ENCODE results near the gene SLC2A11.
"Not testable (repeated sequence)": the region's sequence is repeated elsewhere in the genome, so short reads cannot be mapped to it uniquely, and the experiment has no call there.

SLC2A11 gene

DNA sequence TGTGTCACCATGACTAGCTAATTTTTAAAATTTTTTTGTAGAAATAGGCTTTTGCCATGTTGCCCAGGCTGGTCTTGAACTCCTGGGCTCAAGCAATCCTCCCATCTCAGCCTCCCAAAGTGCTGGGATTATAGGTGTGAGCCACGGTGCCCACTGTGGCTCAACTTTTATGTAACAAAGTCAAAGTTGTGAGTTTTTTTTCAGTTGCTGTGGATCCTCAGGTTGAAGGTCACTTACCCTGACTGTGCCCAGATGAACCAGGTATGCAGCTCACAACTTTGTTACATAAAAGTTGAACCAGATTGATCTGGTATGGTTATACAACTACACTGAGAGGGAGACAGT, 62.6 kb downstream of the SLC2A11 start:
- H3K4me1 ChIP-seq (ENCODE audit: control insufficient read depth in 2 of 2, insufficient read depth in 2 of 2, low read length in 2 of 2); H3K9ac ChIP-seq (ENCODE audit: low read depth in 1 of 2, low read length in 2 of 2); H3K27me3 ChIP-seq (ENCODE audit: control insufficient read depth in 2 of 2, insufficient read depth in 2 of 2, low read length in 2 of 2); H3K4me3 ChIP-seq (ENCODE audit: low read length in 2 of 2); H3K9me3 ChIP-seq (ENCODE audit: control insufficient read depth in 2 of 2, low read length in 2 of 2): not testable (repeated sequence)
- Histone ChIP-seq H3K36me3 (ENCODE audit: control insufficient read depth in 2 of 2, insufficient read depth in 2 of 2, low read length in 2 of 2) (peaks cover 27 to 33% of the 10 kb centered on the region in 2 donors), H3K27ac (ENCODE audit: low read depth in 2 of 2, low read length in 2 of 2) (peak overlapping the region in 1 of 2 donors; percentile 22)

DNA sequence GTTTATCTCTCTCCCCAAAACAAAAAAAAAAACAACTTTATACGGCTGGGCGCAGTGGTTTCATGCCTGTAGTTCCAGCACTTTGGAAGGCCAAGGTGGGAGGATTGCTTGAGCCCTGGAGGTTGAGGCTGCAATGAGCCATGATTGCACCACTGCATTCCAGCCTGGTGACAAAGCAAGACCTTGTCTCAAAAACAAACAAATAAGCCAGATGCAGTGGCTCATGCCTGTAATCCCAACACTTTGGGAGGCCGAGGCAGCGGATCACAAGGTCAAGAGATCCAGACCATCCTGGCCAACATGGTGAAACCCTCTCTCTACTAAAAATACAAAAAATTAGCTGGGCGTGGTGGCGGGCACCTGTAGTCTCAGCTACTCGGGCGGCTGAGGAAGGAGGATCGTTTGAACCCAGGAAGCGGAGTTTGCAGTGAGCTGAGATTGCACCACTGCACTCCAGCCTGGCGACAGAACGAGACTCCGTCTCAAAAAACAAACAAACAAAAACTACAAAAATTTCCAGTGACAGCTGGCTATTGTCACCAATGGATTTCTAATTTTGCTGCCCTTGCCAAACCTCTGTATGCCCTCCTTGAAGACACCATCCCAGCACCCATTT, 64.0 kb downstream of the SLC2A11 start:
- not testable (repeated sequence) for H3K4me3 ChIP-seq (ENCODE audit: low read length in 2 of 2); H3K27ac ChIP-seq (ENCODE audit: low read depth in 2 of 2, low read length in 2 of 2); H3K9ac ChIP-seq (ENCODE audit: low read depth in 1 of 2, low read length in 2 of 2); H3K27me3 ChIP-seq (ENCODE audit: control insufficient read depth in 2 of 2, insufficient read depth in 2 of 2, low read length in 2 of 2); H3K9me3 ChIP-seq (ENCODE audit: control insufficient read depth in 2 of 2, low read length in 2 of 2); H3K4me1 ChIP-seq (ENCODE audit: control insufficient read depth in 2 of 2, insufficient read depth in 2 of 2, low read length in 2 of 2)
- peaks cover 36 to 45% of the 10 kb centered on the region in 2 donors for H3K36me3 ChIP-seq (ENCODE audit: control insufficient read depth in 2 of 2, insufficient read depth in 2 of 2, low read length in 2 of 2)

DNA sequence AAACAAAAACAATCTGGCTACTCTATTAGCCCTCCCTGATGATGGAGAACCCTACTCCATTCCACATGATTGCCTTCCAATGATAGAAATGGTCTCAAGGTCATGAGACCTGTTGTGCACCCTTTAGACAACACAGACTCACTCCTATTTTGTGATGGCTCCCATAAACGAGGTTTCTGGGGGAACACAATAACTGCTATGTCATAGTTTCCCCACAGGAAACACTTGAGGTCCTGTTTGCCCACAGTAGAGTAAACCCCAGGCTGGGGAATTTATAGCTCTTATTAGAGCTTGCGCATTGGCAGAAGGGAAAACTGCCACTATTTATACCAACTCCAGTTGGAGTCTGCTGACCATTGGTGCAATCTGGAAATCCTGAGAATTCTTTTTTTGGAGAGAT, 65.2 kb downstream of the SLC2A11 start:
- no peak overlapping the region for H3K4me3 ChIP-seq (ENCODE audit: low read length in 2 of 2)

DNA sequence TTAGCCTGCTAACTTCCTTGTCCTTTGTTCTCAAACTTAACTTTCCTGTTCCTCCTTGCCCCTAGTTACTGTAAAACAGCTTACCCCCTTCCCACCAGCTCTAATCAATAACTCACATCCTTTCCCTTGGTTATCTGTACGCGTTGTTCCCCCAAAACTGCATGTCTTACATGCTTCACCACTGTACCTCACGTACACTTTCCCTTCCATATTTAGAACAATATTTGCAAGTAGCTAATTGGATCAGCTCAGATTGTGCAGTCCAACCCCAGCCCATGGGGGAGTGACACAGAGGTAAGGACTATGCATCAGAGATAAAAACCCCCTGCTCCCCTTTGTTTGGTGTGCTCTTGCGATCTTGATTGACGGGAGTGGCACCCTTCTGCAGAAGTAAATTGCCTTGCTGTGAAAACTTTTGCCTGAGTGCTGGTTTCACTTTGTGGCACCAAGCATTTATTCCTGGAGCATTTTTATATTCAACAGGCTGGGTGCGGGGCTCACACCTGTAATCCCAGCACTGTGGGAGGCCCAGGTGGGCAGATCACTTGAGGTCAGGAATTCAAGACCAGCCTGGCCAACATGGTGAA, 67.4 kb downstream of the SLC2A11 start:
- H3K4me1 ChIP-seq (ENCODE audit: control insufficient read depth in 2 of 2, insufficient read depth in 2 of 2, low read length in 2 of 2), result no peaks in the 10 kb centered on the region
- H3K27me3 ChIP-seq (ENCODE audit: control insufficient read depth in 2 of 2, insufficient read depth in 2 of 2, low read length in 2 of 2), result no peaks in the 10 kb centered on the region
- no peak overlapping the region for H3K27ac ChIP-seq (ENCODE audit: low read depth in 2 of 2, low read length in 2 of 2)
- H3K9me3 ChIP-seq (ENCODE audit: control insufficient read depth in 2 of 2, low read length in 2 of 2), result peaks cover 0 to 4% of the 10 kb centered on the region in 2 donors
- H3K9ac ChIP-seq (ENCODE audit: low read depth in 1 of 2, low read length in 2 of 2), result no peak overlapping the region
- H3K4me3 ChIP-seq (ENCODE audit: low read length in 2 of 2), result no peak overlapping the region
- peaks cover 48 to 58% of the 10 kb centered on the region in 2 donors for H3K36me3 ChIP-seq (ENCODE audit: control insufficient read depth in 2 of 2, insufficient read depth in 2 of 2, low read length in 2 of 2)

More for the DNA sequence above, 65.2 kb downstream of the SLC2A11 start:
- peaks cover 0 to 4% of the 10 kb centered on the region in 2 donors for H3K9me3 ChIP-seq (ENCODE audit: control insufficient read depth in 2 of 2, low read length in 2 of 2)
- no peak overlapping the region for H3K27ac ChIP-seq (ENCODE audit: low read depth in 2 of 2, low read length in 2 of 2)
- H3K4me1 ChIP-seq (ENCODE audit: control insufficient read depth in 2 of 2, insufficient read depth in 2 of 2, low read length in 2 of 2), result no peaks in the 10 kb centered on the region
- no peak overlapping the region for H3K9ac ChIP-seq (ENCODE audit: low read depth in 1 of 2, low read length in 2 of 2)
- H3K36me3 ChIP-seq (ENCODE audit: control insufficient read depth in 2 of 2, insufficient read depth in 2 of 2, low read length in 2 of 2), result peaks cover 41 to 50% of the 10 kb centered on the region in 2 donors
- H3K27me3 ChIP-seq (ENCODE audit: control insufficient read depth in 2 of 2, insufficient read depth in 2 of 2, low read length in 2 of 2), result no peaks in the 10 kb centered on the region

DNA sequence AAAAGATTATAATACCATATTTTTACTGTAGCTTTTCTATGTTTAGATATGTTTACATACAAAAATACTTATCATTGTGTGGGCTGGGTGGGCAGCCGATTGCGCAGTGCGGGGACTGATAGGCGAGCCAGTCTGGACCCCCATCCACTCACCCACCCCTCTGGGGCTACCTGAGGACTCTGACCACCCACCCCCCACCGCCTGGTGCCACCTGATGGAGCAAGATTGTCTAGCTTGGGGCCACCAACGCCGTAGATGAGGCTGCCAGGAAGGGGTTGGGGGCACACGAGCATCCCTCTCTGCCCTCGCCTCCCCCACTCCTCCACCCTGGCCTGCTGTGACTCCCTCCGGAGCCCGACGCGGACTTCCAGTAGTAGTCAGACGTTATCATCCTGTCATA, 68.9 kb downstream of the SLC2A11 start:
- Histone ChIP-seq H3K27ac (ENCODE audit: low read depth in 2 of 2, low read length in 2 of 2) (no peak overlapping the region), H3K4me3 (ENCODE audit: low read length in 2 of 2) (no peak overlapping the region), H3K27me3 (ENCODE audit: control insufficient read depth in 2 of 2, insufficient read depth in 2 of 2, low read length in 2 of 2) (no peaks in the 10 kb centered on the region), H3K4me1 (ENCODE audit: control insufficient read depth in 2 of 2, insufficient read depth in 2 of 2, low read length in 2 of 2) (no peaks in the 10 kb centered on the region), H3K9me3 (ENCODE audit: control insufficient read depth in 2 of 2, low read length in 2 of 2) (peaks cover 0 to 4% of the 10 kb centered on the region in 2 donors), H3K9ac (ENCODE audit: low read depth in 1 of 2, low read length in 2 of 2) (no peak overlapping the region), H3K36me3 (ENCODE audit: control insufficient read depth in 2 of 2, insufficient read depth in 2 of 2, low read length in 2 of 2) (peaks cover 45 to 58% of the 10 kb centered on the region in 2 donors)
